HG03521 (cell line): ENCODE data around the gene MTRFR.
"Not testable (repeated sequence)": the region's sequence is repeated elsewhere in the genome, so short reads cannot be mapped to it uniquely, and the experiment has no call there.

Experiments used
- ATAC-seq: cut with Tn5 transposase; IDR thresholded peaks from one replicate; pipeline ENCODE4 v1.9.1; 2021; ENCODE audit warnings: mild to moderate bottlenecking, moderate library complexity; ENCODE audit not compliant: unreplicated experiment

The MTRFR gene

GRCh38 chr12:123248996-123249741, 15.9 kb downstream of the MTRFR start:
- not testable (repeated sequence) for ATAC-seq

GRCh38 chr12:123250471-123251383, 17.5 kb downstream of the MTRFR start:
- no peak for ATAC-seq

GRCh38 chr12:123251403-123252076, 18.3 kb downstream of the MTRFR start:
- no peak for ATAC-seq

- ATAC-seq, result not testable (repeated sequence)
These were observed 19.1 kb downstream of the MTRFR start for GRCh38 chr12:123252365-123252764.

- no peak for ATAC-seq
These were observed 20.6 kb downstream of the MTRFR start for GRCh38 chr12:123253641-123254459.

- ATAC-seq, result no peak
These were observed 21.7 kb downstream of the MTRFR start for GRCh38 chr12:123254853-123255446.

- ATAC-seq, result no peak
These were observed 25.4 kb downstream of the MTRFR start for GRCh38 chr12:123258593-123258992.

GRCh38 chr12:123260081-123260480, 26.8 kb downstream of the MTRFR start:
- ATAC-seq, result no peak

- no peak for ATAC-seq
These were observed 28.0 kb downstream of the MTRFR start for GRCh38 chr12:123261196-123261595.

GRCh38 chr12:123263196-123263817, 30.1 kb downstream of the MTRFR start:
- ATAC-seq, result no peak

- no peak for ATAC-seq
These were observed 31.4 kb downstream of the MTRFR start for GRCh38 chr12:123264642-123265041.

GRCh38 chr12:123265851-123266678, 32.8 kb downstream of the MTRFR start:
- ATAC-seq, result no peak

GRCh38 chr12:123266679-123267277, 33.5 kb downstream of the MTRFR start:
- no peak for ATAC-seq

GRCh38 chr12:123267335-123267920, 34.2 kb downstream of the MTRFR start:
- ATAC-seq, result no peak

GRCh38 chr12:123267991-123268843, 35.0 kb downstream of the MTRFR start:
- ATAC-seq, result no peak

- no peak for ATAC-seq
These were observed 35.6 kb downstream of the MTRFR start for GRCh38 chr12:123268850-123269249.

GRCh38 chr12:123269395-123269892, 36.2 kb downstream of the MTRFR start:
- ATAC-seq, result no peak
